Measurements from ENCODE around the gene PGAM1. TPM values are rescaled to one million over a fixed set of nuclear protein-coding genes. Genes with fewer than 3 reads are reported as not detected.

Gene PGAM1
- total and polyA plus RNA-seq, 9 of the 15 experiments (the other 6 are each of a cell fraction or from before 2014, with no cell fraction given), result 40.3 to 559 (median 269) TPM

- TF ChIP-seq TAF9B (IDR thresholded peaks at IDR 0.05; ENCODE audit: partially characterized antibody), result peak; percentile 40
- TF ChIP-seq RFX1 (IDR thresholded peaks at IDR 0.05), result no peak
- TF ChIP-seq THAP12 (CRISPR knock-in tag; IDR thresholded peaks at IDR 0.05), result peak; percentile 62; the same call in 1 of the 2 replicates
- TF ChIP-seq KDM5B (IDR thresholded peaks at IDR 0.05; ENCODE audit: insufficient replicate concordance, low read depth, low read length), result peak; percentile 57
- no peak for TF ChIP-seq FOXJ3 (CRISPR knock-in tag; IDR thresholded peaks at IDR 0.05)
- TF ChIP-seq, protein P1, sequence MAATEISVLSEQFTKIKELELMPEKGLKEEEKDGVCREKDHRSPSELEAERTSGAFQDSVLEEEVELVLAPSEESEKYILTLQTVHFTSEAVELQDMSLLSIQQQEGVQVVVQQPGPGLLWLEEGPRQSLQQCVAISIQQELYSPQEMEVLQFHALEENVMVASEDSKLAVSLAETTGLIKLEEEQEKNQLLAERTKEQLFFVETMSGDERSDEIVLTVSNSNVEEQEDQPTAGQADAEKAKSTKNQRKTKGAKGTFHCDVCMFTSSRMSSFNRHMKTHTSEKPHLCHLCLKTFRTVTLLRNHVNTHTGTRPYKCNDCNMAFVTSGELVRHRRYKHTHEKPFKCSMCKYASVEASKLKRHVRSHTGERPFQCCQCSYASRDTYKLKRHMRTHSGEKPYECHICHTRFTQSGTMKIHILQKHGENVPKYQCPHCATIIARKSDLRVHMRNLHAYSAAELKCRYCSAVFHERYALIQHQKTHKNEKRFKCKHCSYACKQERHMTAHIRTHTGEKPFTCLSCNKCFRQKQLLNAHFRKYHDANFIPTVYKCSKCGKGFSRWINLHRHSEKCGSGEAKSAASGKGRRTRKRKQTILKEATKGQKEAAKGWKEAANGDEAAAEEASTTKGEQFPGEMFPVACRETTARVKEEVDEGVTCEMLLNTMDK (IDR thresholded peaks at IDR 0.05; ENCODE audit: borderline replicate concordance, insufficient read depth, low read depth, low read length, poor library complexity, severe bottlenecking), result peak; percentile 96
- TF ChIP-seq SNAPC5 (CRISPR knock-in tag; IDR thresholded peaks at IDR 0.05), result no peak
- peak; percentile 32; the same call in 1 of the 2 replicates for TF ChIP-seq ETV1 (tag; conservative IDR thresholded peaks at IDR 0.05; ENCODE audit: low read depth)
- TF ChIP-seq TAL1 (IDR thresholded peaks at IDR 0.05), result no peak
- TF ChIP-seq MEIS2 (IDR thresholded peaks at IDR 0.05; ENCODE audit: partially characterized antibody), result peak; percentile 92
- no peak for TF ChIP-seq ZNF318 (IDR thresholded peaks at IDR 0.05; ENCODE audit: borderline replicate concordance in 1 of 2, low read depth in 1 of 2)
These were observed at the start of gene PGAM1 (continued) for GRCh38 chr10:97425964-97426775.

Data from K562 (cell line).